AG10803 (cell line): ENCODE measurements around the gene AK8.

Experiments
- DNase-seq: peaks from one replicate; pipeline ENCODE4 v3.0.0; 2010; ENCODE audit warnings: low read depth
- H3K4me3 ChIP-seq: 2 replicates; pipeline ENCODE4 v1.5.1; 2011; ENCODE audit warnings: mild to moderate bottlenecking, low read length, control low read depth
- CTCF ChIP-seq: conservative IDR thresholded peaks from 2 replicates; pipeline ENCODE4 v1.5.1; 2011; ENCODE audit warnings: mild to moderate bottlenecking, low read length, control low read depth, inconsistent platforms

Gene AK8

GRCh38 chr9:132849185-132849706, 28.8 kb downstream of the AK8 start:
- TF ChIP-seq CTCF: no peak
- H3K4me3 ChIP-seq: no peak overlapping the region
- no peak for DNase-seq

GRCh38 chr9:132846918-132847515, 31.1 kb downstream of the AK8 start:
- no peak for DNase-seq
- TF ChIP-seq CTCF: no peak
- no peak overlapping the region for H3K4me3 ChIP-seq

GRCh38 chr9:132846109-132846917, 31.8 kb downstream of the AK8 start:
- no peak for DNase-seq
- TF ChIP-seq CTCF: no peak

GRCh38 chr9:132842124-132843044, 35.7 kb downstream of the AK8 start:
- no peak for DNase-seq
- no peak for TF ChIP-seq CTCF

More at GRCh38 chr9:132846109-132846917, 31.8 kb downstream of the AK8 start:
- no peak overlapping the region for H3K4me3 ChIP-seq

GRCh38 chr9:132840980-132841379, 37.1 kb downstream of the AK8 start:
- no peak for DNase-seq
- no peak overlapping the region for H3K4me3 ChIP-seq
- TF ChIP-seq CTCF: no peak

More at GRCh38 chr9:132842124-132843044, 35.7 kb downstream of the AK8 start:
- no peak overlapping the region for H3K4me3 ChIP-seq

GRCh38 chr9:132838291-132838690, 39.8 kb downstream of the AK8 start:
- no peak overlapping the region for H3K4me3 ChIP-seq
- no peak for TF ChIP-seq CTCF
- DNase-seq: no peak
